Activated T-helper 1 cell treated with anti-CD3 and anti-CD28 coated beads, Interleukin-2, amount 50 U/mL, for 16 hours (primary cell): Measurements from ENCODE around the gene MYO9B.

Experiments used
- DNase-seq, 2 donors: peaks; one replicate each; pipeline ENCODE4 v3.0.0-alpha.2; 2020; ENCODE audit warnings: low read depth in 1 of 2, low spot score in 1 of 2

The MYO9B gene

DNA sequence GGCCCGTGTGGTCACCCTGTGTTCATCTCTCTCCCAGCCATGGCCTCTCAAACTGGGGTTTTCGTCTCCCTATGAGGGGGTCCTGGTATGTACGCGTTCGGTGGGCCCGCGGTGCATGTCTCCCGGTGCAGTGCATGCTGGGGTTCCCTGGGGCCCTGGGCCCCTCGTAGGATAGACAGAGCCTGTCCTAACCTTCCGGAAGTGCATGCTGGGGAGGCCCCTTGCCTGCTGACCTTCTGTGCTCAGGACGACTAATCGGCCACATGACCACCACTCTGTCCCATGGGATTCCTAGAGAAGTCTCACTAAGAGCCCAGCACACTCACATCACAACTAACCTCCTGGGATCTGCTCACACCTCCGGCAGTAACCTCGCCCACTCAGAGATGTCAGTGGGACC lies 134.7 kb downstream of the MYO9B start:
- DNase-seq = no peak

DNA sequence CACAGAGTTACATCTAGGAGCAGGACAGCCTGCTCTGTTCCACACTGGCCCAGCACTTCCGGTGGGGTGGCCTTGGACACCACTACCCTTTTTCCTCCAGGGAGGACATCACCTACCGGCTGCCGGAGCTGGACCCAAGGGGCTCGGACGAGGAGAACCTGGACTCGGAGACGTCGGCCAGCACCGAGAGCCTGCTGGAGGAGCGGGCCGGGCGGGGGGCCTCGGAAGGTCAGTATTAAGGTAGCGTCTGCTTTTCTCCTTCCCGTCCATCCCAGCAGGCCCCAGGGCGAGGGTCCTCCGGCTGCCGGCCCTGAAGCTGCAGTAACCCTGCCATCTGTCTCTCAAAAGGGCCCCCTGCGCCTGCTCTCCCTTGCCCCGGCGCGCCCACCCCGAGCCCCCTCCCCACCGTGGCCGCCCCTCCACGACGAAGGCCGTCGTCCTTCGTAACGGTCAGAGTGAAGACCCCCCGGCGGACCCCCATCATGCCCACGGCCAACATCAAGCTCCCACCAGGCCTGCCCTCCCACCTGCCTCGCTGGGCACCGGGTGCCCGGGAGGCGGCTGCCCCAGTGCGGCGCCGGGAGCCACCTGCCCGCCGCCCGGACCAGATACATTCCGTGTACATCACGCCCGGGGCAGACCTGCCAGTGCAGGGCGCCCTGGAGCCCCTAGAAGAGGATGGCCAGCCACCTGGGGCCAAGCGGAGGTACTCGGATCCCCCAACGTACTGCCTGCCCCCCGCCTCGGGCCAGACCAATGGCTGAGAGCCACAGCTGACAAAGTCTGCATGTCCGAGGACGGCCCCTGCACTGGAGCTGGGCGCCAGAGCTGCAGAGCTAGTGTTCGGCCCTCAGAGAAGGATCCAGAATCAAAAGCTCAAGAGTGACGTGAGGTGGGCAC lies 136.2 kb downstream of the MYO9B start:
- DNase-seq = no peak

DNA sequence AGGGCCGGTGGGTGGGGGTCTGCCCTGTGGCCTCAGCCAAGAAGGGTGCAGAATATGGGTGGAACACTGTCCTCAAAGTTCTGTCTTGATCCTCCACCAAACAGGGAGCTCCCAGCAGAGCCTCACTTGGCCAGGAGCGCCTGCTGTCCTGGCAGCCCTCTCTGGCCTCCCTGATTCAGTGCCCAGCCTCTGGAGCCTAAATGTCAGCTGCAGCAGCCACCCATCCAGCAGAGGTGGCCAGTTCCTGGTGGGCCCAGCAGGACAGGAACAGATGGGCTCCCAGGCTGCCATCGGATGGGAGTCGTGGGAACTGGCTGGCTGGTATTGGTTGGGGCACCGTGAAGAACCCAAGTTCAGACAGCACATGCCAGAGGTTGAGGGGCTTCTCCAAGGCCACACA lies 137.8 kb downstream of the MYO9B start:
- DNase-seq = no peak

DNA sequence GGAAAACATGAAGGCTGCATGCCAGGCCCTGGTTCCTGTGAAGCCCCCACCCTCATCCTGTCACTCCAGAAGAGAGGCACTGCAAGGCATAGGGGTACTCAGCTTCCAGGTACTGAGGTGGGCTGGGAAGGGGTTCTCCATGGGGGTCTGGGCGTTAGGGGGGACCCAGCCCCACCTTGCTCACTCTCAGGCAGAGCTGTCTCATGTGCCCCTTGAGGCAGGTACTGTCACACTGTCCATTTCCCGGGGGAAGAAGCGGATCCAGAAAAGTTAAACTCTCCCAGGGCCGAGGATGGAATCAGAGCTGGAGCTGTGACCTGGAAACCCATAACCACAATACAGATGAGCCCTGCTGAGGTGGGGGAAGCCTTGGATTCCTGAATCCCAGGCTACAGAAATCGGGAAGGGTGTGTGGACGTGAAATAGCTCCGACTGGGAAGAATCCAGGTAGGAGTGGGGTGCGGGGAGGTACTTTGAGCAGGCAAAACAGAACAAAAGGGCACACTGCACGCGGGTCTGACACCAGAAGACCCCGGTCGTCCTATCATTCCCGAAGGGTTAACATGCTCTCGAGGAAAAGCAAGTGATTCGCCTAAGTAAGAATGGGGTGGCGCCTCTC lies 139.0 kb downstream of the MYO9B start:
- no peak for DNase-seq

DNA sequence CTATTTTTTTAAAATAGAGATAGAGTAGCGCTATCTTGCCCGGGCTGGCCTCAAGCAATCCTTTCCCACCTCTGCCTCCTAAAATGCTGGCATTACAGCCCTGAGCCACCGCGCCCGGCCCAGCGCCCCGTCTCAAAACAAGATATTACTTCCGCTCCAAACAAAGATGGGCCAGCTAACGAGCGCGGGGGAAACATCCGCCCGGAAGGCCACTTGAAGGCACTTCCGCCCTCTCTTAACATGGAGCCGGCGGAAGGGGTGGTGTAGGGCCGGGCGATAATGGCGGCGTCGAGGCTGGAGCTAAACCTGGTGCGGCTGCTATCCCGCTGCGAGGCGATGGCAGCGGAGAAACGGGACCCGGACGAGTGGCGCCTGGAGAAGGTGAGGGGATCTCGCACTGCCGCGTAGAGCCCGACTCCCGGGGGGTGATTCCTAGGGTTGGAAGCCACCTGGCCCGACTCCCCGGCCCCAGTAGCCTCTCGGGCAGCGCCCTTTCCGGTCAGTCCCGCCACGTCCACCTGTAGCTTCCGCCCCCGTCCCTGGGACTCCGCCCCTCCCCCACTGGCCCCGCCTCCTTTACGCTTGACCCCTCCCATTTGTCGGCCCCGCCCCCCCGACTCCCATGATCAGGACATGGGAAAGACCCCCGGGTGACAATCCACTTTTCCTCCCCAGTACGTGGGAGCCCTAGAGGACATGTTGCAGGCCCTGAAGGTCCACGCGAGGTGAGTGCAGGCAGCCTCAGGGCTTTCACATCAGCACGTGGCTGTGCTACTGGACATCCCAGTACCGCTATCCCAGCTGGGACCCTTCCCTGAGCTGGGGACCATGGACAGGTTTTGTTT lies 139.8 kb downstream of the MYO9B start, which contains the start of gene USE1:
TSS of gene USE1 (plus strand) at position 231 of the 845 bp plus-strand sequence. CDS start at position 280, 49 bp downstream.
- peak; percentile 72 to 77 for DNase-seq

DNA sequence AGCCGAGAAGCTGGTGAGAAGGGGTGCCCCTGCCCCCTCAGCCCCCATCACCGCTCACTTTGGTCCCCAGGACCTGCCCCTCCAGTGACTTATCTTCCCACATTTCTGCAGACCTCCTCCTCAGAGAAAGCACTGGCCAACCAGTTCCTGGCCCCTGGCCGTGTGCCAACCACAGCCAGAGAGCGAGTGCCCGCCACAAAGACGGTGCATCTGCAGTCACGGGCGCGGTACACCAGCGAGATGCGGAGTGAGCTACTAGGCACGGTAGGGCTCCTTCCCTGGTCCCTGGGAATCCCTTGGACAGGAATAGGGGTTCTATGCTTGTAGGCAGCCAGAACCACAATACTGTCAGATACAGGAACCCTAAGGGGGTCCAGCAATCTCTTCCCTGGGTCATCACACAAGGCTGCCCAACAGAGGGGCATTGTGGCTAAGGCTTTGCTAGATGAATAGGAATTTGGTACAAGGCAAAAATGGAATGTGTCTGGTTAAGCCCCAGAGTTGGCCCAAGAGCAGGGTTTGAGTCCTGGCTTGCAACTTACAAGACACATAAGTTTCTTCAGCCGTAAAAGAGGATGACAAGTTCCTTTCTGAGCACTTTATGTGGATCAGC lies 140.6 kb downstream of the MYO9B start:
- DNase-seq = no peak

DNA sequence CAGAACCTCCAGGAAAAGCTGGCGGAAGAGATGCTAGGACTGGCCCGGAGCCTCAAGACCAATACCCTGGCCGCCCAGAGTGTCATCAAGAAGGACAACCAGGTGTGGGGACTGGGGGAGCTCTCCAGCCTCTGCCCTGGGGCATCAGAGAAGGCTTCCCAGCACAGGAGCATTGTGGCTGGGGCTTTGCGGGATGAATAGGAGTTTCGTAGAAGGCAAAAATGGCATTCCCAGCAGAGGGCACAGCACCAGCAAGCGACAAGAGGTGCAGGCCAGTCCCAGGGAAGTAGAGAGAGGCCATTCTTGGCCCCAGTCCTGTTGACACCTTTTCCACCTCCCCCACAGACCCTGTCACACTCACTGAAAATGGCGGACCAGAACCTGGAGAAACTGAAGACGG lies 143.7 kb downstream of the MYO9B start:
- DNase-seq = no peak

DNA sequence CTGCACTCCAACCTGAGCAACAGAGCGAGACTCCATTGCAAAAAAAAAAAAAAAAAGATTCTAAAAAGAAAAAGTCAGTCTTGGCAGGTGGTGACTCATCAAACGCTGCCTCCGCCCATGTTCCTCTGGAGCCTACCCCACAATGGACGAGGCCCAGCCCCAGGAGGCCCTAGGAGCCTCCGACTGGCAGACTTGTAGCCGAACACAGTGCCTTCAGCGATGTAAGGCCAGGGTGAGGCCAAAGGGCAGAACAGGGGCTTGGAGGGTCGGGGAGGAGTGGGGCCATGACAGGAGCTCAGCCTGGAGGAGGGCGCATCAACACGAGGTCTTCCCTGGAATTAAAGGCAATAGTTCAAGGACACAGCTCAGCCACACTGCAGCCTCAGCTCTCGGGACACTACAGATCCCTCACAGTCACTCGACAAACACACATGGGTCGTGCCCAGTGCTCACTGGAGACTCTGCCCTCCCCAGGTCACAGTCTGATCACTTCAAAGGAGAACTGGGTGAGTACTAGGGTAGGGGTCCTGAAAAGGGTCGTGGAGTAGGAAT lies 144.7 kb downstream of the MYO9B start:
- no peak for DNase-seq

DNA sequence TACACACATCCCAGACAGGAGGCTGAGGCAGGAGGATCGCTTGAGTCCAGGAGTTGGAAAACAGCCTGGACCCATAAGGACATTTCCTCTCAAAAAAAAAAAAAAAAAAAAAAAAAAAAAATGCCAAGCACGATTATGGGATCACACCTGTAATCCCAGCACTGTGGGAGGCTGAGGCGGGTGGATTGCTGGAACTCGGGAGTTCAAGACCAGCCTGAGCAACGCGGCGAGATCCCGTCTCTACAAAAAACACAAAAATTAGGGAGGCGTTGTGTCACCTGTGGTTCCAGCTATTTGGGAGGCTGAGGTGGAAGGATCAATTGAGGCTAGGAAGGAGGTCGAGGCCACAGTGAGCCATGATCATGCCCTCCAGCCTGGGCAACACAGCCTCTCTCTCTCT lies 149.5 kb downstream of the MYO9B start:
- DNase-seq = no peak

DNA sequence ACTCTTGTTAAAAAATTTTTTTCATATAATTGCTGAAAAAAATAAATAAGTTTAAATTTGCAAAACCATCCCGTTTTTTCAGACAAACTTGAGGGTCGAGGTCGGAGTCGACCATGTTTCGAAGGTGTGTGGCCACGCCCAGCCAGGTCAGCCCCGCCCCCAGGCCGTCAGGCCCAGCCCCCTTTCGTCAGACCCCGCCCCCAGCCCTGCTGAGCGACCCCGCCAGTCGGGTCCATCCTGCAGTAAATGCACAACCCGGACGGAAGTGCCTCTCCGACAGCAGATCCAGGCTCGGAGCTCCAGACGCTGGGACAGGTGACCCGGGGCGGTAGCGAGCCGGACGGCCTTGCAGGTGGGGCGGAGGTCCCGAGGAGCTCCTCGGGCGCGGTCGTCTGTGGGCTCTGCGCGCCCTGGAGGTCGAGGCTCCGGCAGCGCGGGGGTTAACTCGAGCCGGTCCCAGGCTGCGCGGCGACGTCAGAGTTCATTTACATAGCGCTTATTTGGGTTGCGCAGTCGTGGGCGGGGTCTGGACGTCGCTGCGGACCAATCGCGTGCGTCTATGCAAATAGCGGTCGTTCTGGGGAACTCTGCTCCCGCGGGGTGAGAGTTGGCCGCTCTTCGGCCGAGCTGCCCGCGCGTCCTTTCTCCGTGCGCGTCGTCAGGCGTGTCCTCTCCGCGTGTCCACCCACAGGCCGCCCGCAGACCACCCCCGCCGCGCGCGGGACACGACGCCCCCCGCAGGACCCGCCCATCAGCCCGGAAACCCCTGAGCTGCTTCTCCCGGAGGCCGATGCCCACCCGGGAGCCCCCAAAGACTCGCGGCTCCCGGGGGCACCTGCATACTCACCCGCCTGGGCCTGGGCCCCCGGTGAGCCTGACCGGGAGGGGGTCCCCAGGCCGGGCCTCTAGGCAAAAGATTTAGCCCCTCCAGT lies 150.7 kb downstream of the MYO9B start, which contains the start of gene OCEL1:
TSS of gene OCEL1 (plus strand) at position 225 of the 932 bp plus-strand sequence. CDS start at position 247, 22 bp downstream.
- DNase-seq = peak; percentile 92 to 94

DNA sequence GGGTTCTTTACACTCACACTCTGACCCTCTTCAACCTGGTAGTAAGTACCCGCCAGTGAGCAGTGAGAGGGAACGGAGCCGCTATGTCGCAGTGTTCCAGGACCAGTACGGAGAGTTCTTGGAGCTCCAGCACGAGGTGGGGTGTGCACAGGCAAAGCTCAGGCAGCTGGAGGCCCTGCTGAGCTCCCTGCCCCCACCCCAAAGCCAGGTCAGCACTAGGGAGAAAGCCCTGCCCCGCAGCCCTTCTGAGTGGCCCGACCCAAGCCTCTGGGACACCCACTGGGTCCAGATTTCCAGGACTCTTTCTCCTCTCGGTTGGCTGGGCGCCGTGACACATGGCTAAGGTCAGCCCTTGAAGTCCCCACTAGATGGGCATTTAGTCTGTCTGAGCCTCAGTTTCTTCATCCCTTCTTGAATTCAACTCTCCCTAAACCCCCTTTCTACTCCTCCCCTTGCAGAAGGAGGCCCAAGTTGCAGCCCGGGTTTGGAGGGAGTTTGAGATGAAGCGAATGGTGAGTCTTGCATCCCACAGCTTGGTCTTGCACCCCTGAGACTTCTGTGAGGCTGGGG lies 152.3 kb downstream of the MYO9B start:
- no peak for DNase-seq

DNA sequence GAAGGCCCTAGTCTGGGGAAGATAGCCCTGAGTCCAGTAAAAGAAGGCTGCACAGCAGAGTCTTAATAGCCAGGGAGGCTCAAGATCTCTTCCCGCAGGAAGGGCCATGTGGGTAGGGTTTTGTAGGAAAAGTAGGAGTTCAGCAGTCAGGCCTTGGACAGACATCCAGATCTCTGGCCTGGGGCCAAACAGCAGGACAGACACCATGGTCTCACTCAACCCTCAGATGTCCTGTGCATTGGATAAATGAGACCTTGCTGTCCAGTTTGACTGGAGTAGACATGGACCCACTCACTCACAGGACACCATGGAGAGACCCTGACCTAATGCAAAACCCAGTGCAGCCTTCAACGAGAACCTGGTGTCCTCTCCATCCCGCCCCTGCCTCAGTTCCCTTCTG lies 154.3 kb downstream of the MYO9B start:
- no peak for DNase-seq

DNA sequence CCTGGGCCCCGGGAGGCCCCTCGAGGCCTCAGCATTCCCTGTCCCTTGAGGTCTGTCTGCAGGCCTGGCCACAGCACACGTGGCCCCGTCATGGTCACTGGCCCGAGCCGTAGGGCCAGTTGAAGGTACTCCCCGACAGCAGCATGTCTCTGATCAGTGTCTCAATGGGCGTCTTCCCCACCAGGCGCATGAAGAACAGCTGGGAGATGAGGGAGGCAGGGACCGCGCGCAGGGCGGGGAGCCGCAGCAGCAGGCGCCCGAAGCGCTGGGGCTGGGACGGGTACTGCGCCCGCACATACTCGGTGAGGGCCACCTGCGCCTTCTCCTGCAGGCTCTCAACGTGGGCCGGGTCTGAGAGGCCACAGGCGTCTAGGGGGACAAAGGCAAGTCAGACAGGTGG lies 156.7 kb downstream of the MYO9B start:
- no peak for DNase-seq

DNA sequence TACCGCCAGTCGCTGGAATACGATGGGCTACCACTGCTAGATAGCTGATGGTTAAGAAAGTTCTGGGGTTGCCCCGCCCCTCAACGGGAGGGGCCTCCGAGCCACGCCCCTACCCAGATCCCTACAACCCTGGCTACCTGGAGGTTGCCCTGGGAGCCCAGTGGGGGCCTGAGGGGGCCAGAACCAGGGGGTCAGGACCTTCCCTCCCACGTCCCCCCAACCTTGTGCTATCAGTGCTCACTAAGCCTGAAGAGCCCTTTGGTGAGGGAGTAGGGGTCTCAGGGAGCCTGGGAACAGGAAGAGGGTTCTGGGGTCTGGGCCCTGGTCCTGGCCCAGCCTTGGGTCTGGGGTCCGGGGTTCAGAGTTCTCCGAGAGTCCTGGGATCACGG lies 159.3 kb downstream of the MYO9B start:
- peak in 1 of 2 donors; percentile 47 for DNase-seq

DNA sequence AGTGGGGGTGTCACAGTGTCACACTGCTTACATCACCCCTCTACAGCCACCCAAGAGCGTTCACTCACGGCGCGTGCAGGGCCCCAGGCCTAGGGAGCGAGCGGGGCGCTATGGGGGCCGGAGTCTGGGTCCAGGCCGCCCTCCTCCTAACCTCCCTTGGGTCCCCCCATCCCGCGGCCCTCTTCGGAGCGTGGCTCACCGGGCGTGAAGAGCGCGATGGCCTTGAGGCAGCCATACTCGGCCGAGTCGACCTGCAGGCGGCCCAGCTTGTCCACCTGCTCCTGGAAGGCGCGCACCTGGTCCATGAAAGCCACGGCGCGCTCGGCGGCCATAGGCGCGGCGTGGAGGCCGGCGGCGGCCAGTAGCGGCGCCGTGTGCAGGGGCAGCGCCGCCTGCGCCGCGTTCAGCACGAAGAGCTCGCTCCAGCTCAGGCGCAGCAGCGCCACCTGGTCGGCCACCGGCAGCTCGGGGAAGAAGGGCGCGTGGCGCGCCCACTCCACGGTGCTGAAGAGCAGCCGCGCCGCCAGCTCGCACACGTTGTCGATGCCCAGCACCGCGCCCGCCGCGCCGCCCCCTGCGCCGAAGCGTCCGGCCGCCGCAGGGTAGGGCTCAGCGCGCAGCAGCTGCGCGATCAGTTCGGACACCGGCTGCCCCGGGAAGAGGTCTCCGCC lies 159.9 kb downstream of the MYO9B start:
- peak; percentile 50 to 69 for DNase-seq

DNA sequence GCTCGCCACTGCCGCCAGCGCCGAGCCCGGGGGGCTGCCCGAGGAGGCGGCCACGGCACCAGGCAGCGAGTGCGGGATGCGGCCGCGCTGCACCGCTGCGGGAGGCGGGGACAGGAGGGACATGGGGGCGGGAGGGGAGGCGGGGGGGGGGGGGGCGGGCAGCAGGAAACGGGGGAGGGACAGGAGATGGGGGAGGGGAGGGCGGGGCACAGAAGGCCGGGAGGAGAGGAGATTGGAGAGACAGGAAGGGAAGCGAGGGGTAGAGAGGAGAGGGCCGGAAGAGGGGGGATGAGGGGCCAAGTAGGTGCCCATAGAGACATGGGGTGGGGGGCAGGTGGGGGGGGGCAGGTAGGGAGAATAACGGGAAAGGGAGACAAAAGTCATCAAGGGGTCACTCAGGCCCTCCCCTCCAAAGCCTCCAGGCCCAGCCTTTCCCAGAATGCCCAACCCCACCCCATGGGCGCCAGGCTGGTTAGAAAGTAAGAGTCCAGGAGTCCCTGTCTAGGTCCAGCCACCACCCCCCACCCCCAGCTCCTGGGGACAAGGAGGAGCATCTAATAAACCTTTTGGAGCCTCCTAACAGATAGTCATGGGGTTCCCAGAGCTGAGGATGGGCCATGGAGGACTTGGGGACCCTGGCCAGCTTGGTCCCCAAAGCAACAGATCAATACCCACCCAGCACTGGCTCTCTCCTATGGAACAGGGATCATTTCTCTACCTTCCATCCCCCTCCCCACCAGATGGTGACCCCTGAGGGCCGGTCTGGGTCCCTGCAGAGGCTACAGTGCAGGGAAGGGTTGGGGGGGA lies 160.6 kb downstream of the MYO9B start:
- DNase-seq = no peak

DNA sequence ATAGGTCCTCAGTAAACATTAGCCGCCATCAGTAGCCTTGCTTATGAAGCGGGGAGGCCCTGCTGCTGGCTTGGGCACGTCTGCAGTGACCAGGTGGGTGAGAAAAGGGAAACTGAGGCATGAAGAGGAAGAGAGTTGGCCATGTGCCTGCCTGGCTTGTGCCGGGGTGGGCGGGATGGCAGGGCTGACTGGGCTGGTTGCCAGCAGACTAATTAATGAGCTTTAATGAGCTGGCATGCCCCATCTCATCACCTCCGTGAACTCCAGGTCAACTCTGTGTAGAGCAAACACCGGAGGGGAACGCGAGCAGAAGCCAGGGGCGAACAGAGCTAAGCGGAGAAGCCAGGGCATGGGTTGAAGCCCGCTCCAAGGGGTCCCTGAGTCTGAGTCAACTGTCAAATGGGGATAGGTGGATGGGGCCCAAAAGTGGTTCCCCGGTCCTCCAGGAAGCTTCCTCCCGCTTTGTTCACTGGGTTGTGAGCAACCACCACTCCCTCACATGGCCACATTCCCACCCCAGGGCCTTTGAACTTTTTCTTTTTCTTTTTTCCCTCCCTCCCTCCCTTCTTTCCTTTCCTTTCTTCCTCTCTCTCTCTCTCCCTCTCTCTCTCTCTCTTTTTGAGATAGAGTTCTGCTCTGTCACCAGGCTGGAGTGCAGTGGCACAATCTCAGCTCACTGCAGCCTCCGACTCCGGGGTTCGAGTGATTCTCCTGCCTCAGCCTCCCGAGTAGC lies 161.4 kb downstream of the MYO9B start:
- no peak for DNase-seq
